GM21367 (cell line): ENCODE results near the gene ZNF777.
"Not testable (repeated sequence)": the region's sequence is repeated elsewhere in the genome, so short reads cannot be mapped to it uniquely, and the experiment has no call there.

ENCODE experiments used
- ATAC-seq: cut with Tn5 transposase; IDR thresholded peaks from one replicate; pipeline ENCODE4 v1.9.1; 2021; ENCODE audit not compliant: unreplicated experiment

Gene ZNF777

DNA sequence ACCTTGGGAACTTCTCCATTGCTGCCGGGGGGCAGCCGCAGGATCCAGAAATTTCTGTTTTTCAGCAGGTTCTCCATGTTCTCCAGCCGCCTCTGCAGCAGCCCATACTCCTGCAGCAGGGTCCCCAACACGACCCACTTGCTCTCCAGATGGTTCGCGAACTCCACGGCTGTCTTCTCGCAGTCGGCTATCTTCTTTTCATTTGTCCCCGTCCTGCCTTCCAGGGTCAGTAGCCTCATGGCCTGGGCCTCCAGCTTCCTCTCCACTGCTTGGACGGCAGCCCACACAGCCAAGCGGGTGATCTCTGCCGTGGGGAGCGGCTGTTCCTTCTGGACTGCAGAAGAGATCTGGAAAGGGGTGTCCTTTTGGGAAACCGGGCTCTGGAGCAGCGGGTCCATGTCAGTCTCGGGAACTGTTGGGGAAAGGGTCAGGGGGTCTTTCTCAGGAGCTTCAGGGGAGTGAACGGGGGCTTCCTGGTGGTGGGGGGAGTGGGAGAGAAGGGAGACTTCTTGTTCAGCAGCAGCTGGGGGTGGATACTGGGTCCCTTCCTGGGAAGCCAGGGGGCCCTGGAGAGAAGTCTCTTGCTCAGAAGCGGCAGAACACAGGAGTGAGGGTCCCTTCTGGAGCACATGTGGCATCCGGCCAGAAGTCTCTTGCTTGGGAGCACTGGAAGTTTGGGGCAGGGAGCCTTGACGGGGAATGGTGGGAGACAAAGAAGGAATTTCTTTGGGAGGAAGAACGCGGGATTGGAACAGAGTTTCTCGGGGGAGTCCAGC, 5.5 kb downstream of the ZNF777 start:
- ATAC-seq = no peak

DNA sequence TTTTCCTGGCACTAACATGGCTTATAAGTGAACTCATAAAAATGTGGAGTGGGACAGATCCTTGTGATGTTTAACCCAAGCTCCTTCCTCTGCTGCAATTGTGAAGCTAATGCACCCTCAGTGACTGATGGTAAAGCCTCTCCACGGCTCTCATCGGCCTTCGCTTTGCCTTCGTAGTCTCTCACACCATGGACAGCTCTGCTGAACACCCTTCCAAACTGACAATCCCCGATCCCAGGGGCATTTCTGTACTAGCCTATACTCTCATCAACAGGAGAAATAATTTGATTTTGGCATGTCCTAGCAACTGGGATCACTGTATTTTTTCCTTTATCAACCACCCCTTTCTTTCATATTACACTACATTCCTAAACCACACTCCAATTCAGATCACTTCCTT, 6.1 kb downstream of the ZNF777 start:
- no peak for ATAC-seq

DNA sequence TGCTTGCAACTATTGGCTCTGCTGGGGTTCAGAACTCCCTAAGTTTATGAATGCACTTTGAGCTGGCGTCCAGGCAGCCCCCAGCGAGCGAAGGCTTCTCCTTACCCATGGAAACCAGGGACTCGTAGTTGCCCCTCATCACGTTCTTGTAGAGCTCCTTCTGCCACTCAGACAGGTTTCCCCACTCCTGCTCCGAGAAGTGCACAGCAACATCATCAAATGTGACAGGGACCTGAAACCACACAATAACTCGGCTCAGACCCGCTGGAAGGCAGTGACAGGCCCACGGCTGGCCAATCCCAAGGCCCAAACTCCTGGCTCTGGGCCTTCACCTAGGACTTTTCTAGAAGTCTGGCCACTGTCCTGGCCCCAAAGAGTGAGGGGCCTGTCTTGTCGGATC, 6.9 kb downstream of the ZNF777 start:
- ATAC-seq = no peak

DNA sequence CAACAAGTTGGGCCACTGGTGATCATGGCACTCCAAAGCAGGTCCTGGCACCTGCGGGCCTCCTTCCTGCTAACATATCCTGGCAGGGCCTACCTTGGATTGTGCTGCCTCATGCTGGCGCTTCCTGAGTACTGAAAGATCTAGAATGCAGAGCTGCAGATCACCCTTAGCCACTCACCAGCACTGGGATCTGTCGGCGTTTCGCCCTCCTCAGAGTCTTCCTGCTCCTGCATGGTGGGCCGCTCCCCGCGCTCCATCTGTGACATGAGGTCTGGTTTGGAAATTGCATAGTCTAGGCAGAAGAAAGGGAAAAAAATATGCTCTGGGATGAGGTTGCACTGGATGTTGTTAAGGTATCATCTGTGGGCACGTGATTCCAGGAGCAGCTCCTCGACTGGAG, 10.0 kb downstream of the ZNF777 start:
- no peak for ATAC-seq

DNA sequence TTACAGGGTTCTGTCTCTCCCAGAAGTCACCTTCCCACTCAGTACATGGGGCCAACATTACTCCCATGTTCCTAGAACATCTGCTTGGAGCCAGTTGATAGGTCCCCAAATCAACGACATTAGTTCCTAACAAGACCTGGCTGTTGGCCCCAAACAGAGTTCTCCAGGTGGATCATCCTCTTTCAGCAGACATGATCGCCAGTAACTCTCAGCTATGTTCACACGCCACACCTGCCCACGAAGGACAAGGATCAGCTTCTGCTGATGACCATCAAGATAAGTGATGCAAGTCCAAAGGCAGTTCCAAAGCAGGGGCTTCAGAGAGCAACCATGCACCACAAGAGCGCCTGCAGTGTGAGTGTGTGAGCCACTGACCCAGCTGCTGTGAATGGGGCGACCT, 11.0 kb downstream of the ZNF777 start:
- ATAC-seq = no peak

DNA sequence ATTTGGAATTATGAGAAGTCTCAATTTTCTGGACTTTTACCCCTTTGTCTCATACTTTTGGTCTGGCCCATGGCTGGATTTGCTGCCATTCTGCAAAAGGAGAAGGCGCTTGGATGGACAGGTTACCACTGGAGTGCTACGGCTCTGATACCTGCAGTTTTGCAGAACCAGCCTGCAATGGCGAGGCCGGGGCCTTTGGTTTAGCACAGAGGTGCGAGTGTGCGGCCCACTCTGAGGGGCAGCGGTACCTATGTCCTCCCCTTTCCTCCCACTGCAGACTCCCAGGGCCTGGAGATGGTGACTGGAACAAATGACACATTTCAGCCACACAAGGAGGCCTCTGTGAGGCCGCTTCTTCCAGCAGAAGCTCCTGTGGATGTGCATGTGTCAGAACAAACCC, 11.9 kb downstream of the ZNF777 start:
- no peak for ATAC-seq

DNA sequence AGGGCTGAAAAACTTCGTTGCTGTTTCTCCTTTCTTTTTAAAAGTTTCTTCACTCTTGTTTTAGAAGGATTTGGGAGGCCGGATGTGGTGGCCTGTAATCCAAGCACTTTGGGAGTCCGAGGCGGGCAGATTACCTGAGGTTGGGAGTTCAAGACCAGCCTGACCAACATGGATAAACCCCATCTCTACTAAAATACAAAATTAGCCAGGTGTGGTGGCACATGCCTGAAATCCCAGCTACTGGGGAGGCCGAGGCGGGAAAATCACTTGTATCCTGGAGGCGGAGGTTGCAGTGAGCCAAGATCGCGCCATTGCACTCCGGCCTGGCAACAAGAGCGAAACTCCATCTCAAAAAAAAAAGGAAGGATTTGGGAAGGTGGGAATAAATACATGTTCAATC, 14.8 kb downstream of the ZNF777 start:
- not testable (repeated sequence) for ATAC-seq

DNA sequence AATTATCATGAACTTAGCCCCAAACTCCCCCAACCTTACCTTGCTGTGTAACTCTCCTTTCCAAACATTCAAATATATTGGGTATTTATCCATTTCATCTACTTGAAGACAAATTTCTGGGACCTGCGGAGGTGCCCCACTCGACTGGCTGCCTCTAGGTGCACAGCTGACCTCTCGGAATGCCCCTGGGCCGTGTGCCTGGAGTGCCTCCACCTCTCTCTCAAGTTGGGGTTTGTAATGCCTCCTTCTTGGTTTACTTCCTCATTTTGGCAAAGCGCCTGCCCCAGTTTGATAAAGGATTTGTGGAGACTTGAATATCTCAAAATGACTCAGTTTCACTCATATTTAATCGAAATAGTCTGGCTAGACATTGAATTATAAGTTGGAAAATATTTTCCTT, 16.6 kb downstream of the ZNF777 start:
- ATAC-seq = no peak

DNA sequence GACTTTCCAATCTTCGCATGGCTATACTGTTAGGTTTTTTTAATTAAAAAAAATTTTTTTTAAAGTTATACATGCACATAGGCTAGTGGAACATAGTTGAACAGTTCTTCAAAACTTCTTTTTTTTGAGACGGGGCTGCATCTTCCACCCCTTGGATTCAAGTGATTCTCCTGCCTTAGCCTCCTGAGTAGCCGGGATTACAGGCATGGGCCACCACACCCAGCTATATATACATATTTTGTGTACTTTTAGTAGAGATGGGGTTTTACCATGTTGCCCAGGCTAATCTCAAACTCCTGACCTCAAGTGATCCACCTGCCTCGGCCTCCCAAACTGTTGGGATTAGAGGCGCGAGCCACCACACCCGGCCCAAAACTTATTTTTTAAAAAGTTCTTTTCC, 17.3 kb downstream of the ZNF777 start:
- no peak for ATAC-seq

DNA sequence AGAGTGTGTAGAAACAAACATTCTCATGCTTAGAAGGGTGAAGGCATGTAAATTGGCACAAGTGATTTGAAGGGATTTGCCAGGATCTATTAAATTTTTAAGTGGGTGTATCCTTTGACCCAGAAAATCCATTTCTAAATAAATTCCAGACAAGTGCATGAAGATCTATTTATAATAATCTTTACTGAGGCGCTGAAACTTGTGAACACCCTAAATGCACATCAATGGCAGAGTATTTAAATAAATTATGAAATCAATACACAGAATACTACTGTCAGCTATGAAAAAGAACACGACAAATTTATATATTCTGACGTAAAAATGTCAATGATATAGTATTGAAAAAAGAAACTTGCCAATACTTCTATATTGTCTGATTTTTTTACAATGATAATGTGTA, 17.9 kb downstream of the ZNF777 start:
- no peak for ATAC-seq

DNA sequence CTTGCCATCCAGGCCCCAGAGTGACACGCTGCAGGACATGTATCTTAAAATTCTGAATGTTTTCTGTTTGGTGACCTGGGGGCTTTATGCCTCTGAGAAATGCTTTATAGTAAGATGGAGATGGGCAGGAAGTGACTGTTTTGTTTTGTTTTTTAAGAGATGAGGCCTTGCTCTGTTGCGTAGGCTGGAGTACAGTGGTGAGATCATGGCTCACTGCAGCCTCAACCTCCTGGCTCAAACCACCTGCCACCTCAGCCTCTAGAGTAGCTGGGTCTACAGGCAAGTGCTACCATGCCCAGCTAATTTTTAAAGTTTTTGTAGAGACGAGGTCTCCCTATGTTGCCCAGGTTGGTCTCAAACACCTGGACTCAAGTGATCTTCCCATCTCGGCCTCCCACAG, 20.6 kb downstream of the ZNF777 start:
- no peak for ATAC-seq

DNA sequence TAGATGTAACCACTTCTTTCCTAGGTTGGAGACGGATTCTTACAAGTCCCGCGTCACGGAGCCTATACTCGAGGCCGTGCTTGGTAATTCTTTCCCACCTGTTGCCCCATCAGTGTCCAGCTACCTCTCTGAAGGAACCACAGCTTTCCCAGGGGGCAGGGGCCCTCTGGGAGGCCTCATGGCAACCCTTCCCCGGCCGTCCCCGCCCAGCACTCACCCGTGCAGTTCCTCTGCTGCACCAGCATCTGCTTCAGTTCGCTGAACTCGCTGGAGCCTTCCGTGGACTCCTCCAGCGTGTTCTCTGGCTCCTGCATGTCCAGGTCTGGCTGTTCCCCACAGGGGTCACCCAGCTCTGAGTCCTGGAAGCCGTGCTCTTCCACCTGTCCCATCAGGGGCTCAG, 24.5 kb downstream of the ZNF777 start:
- no peak for ATAC-seq

DNA sequence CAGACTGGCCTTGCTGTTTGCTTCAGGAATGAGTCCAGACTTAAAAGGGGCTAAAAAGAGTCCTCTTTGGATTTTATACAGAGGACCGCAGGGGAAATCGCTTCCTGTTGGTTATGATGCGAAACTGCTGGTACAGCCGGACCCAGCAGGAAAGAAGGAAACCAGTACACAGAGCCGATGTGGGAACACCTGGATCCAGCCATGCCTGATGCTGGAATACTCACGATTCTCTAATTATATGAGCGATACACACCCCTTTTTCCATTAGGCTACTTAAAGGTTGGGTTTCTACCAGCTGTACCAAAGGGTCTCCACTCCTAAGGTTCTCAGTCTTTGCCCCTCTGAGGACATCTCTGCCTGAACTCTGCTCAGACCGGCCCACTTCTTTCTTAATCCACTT, 27.7 kb downstream of the ZNF777 start:
- no peak for ATAC-seq

DNA sequence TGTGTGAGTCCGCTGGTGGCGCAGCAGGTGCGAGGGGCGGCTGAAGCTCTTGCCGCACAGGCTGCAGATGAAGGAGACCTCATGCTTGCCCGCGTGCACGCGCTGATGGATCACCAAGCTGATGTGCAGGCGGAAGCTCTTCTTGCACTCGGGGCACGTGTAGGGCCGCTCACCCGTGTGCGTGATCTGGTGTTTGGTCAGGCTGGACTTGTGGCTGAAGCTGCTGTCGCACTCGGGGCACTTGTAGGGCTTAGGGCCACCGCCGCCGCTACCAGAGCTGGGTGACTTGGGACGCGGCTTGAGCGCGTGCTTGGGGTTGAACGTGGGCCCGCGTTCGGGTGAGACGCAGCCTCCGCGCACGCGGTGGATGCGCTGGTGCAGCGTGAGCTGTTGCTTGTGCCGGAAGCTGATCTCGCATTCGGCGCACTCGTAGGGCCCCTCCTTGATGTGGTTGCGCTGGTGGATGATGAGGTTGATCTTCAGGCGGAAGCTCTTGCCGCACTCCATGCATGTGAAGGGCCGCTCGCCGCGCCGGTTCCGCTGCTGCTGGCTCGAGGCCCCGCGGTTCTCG, 28.7 kb downstream of the ZNF777 start:
- no peak for ATAC-seq

DNA sequence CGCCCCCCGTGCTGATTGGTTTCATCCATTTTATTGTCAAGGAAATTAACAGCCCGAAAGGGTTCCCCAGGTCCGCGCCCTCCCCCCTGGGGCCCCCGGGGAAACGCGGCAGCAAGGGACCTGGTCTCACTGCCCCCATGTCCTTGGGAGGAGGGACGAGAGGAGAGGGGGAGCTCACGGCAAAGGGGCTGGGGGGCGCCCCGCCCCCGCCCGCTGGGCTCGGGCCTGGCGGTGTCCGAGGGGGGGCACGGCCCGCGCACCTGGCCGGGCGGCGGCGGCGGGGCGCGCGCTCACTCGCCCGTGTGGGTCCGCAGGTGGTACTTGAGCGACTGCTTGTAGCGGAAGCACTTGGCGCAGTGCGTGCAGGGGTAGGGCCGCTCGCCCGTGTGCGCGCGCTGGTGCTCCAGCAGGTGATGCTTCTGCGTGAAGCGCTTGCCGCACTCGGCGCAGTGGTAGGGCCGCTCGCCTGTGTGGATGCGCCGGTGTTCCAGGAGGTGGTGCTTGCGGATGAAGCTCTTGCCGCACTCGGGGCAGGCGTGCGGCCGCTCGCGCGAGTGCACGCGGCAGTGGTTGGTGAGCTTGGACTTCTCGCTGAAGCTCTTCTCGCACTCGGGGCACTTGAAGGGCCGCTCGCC, 29.3 kb downstream of the ZNF777 start:
- ATAC-seq = no peak

DNA sequence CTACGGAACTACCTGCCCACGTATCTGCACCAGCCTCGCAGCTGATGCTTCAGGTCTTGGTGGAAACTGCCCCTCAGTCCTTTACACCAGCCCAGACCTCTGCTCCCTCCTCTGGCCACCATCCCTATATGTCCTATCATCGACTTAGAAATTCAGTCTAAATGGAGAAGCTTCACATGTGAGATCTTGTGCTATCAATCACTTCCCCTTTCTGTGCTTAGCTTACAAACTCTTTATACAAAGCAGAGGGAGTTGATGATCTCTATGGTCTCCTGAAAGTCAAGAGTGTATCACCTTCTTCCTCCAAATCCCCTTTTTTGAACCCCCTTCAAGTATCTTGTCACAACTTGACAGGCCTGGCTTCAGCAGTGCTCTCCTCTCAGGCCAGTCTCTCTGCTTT, 30.7 kb downstream of the ZNF777 start:
- no peak for ATAC-seq

DNA sequence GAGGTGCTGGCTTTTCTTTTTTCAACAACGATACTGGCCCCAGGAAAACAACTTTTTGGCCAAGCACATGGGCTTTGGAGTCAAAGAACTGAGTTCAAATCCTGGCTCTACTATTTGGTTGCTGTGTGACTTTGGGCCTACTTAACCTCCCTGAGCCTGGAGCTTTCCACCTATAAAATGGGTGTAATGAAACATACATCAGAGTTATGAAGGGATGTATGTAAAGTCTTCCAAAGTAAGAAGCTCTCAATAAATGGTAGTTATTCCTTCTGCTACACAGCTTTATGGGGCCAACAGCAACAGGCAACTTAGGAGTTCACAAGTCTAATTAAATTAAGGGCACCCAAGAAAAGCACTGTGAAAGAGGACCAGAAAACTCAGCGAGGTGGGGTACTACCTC, 33.0 kb downstream of the ZNF777 start:
- no peak for ATAC-seq

DNA sequence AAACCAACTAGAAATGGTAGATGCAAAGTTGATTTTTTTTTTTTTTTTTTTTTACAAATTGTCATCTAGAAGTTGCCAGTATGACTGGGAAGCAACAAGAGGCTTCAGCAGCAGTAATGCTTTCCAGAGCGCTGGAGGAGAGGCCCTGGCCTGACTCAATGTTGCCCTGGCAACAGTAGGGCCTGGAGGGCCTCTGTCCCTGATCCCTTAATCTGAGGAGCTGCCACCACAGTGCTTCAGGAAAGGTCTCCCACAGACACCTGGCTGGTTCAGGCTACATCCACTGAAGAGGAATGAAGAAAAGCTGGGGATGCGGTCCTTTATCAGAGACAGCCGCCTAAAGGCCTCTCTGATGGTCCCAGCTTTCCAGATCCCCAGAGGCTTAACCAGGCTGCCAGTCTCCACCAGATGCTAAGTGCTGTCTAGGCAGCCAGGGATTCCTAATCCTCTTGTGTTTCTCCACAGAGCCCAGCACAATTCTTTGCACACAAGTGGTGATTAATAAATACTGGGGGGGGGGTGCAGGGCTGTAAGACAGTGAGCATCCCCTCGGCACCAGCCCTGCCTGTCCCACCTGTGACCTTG, 33.7 kb downstream of the ZNF777 start:
- ATAC-seq = no peak

DNA sequence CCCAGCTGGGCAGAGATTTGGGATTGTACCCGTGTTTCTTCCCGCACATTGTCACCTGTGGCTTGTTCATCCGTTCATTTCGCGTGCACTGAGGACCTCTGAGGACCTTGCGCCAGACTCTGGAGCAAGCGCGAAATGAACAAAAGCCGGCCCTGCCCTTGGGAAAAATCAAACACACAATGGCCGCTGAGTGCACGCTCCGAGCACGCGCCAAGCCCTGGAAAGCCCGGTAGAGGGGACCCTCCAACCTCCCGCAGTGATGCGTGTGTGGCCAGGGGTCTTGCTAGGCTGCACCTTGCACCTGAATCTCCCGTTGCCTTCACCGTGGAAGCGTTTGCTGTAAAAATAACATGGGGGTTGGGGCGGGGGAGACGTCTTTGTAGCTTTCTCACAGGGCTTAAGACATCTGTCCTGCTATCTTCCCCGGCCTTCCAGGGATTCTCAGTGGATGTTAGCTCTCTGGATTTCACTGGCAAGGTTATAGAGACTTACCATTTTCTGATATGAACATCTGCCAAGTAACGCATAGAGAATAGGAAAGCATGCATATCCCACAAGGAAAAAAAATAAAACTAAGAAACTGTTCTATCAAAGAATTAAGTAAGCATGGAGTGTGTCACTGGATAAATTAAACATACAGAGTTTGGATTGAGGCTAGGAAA, 37.3 kb downstream of the ZNF777 start:
- no peak for ATAC-seq

DNA sequence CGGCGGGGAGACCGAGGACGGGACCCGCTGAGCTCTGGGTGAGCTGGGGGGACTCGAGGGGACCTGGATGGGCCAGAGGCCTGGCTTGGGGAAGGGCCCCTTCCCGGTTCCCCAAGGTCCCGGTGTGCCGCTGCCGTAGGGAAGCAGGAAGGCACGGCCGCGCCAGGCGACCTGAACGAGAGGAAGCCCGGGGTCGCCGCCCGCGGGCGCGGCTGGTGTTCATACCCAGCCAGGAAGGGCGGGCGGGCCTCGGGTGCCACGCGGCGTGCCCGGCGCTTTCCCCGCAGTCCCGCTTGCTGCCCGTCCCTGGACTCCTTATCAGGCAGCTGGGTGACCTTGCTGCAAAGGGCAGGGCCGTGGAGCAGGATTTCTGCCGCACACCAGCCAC, 38.0 kb downstream of the ZNF777 start:
- ATAC-seq = peak; percentile 25

DNA sequence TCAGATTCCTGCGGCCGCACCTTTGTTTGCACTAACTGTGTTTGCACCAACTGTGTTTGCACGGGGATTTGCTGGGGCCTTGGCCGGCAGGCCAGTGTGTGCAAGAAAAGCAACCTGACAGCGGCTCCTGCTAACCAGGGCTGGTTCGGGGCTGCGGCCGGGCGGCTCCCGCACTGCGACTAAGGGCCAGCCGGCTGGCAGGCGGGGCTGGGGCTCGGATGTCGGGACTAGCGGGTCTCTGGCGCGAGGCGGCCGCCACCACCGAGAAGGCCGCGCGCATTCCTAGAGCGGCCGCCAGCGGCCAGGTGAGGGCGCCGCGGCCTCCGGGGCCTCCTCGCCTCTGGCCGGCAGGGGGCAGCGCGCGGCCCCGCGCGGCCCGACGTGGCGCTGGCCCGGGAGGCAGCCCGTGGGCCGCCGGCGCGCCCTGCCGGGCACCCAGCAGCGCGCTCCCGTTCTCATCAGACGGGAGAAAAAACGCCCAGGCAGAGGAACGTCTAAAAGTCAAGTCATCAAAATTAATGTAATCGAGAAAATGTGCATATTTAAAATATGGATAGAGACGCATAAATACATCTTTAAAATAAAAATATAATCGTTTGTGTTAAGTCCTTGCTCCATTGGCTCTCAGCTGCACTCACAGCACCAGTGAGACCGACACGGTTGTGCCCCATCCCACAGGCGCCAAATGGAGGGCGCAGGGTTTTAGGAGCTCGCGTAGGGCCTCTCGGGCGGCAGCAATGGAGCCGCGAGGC, 38.5 kb downstream of the ZNF777 start:
- peak; percentile 93 for ATAC-seq
